K562 (cell line): ENCODE results near the gene TAOK2. TPM values are rescaled to one million over a fixed set of nuclear protein-coding genes. Genes with fewer than 3 reads are reported as not detected.
A peak's percentile ranks its signal among the peaks of the same experiment; 100 is the strongest.

Source experiments
- ATAC-seq: fragments of 200-7000 bp; cut with Tn5 transposase; 3 replicates; pipeline ENCODE4 v1.9.1; 2020; ENCODE audit warnings: moderate library complexity
- BruUV-seq: library from RNA; stranded (reverse); fragments of 400-500 nt; replicated peaks from 2 replicates; lab custom pipeline; 2021; lab: Mats Ljungman, UMichigan
- CTCF ChIA-PET: fragments of 300-600 bp; formaldehyde crosslinking; extraction: SDS; loops from one replicate; lab custom pipeline; 2021; ENCODE audit warnings: low intra/inter-chr PET ratio; lab: Yijun Ruan, JAX
- POLR2A ChIA-PET: fragments of 300-600, 350-650 bp; sonication (Branson Sonifier 250); formaldehyde crosslinking; extraction: SDS; loops from one replicate; lab custom pipeline; 2021; ENCODE audit warnings: antibody characterized with exemption, inconsistent platforms; lab: Yijun Ruan, JAX
- DNase-seq, 4 experiments: peaks; one replicate each; pipeline versions ENCODE4 v3.0.0 to v3.0.0-alpha.2; 2011 to 2018; ENCODE audit warnings: low spot score in 3 of 4, mixed read lengths in 3 of 4; ENCODE audit errors: extremely low read depth in 1 of 4
- FAIRE-seq: peaks from 2 replicates; lab custom pipeline; 2011; peaks lifted over from hg19 to GRCh38; lab: Jason Lieb, UNC
- H2AFZ ChIP-seq: 2 replicates; pipeline ENCODE4 v1.6.0; 2011; ENCODE audit warnings: low read depth, low read length, control low read depth, inconsistent platforms
- H3K27ac ChIP-seq: fragments of 200-600 bp; 3 replicates; pipeline ENCODE4 v1.8.0; 2011; ENCODE audit warnings: low read depth, mild to moderate bottlenecking, control low read depth, inconsistent platforms, low read length, moderate library complexity, mixed read lengths; ENCODE audit errors: extremely low read depth
- H3K27me3 ChIP-seq, 2 experiments: fragments of 300-600 bp in 1 of 2; 2 replicates in 1 of 2; 3 replicates in 1 of 2; pipeline versions ENCODE4 v1.6.0 to v1.8.0; 2011; ENCODE audit warnings: inconsistent platforms in 2 of 2, low read length in 2 of 2, mild to moderate bottlenecking in 1 of 2, mixed read lengths in 1 of 2, moderate library complexity in 1 of 2; ENCODE audit not compliant: control insufficient read depth in 2 of 2, insufficient read depth in 2 of 2
- H3K36me3 ChIP-seq: fragments of 300-600 bp; 3 replicates; pipeline ENCODE4 v1.8.0; 2011; ENCODE audit warnings: mild to moderate bottlenecking, low read length, inconsistent platforms; ENCODE audit not compliant: control insufficient read depth, insufficient read depth
- H3K4me1 ChIP-seq, 2 experiments: fragments of 200-600 bp in 1 of 2; replicated peaks in 1 of 2; 2 replicates in 1 of 2; 3 replicates in 1 of 2; pipeline versions ENCODE4 v1.5.1 to v1.8.0; 2011; ENCODE audit warnings: inconsistent platforms in 2 of 2, low read length in 2 of 2, mild to moderate bottlenecking in 1 of 2, mixed read lengths in 1 of 2, moderate library complexity in 1 of 2; ENCODE audit not compliant: control insufficient read depth in 2 of 2, insufficient read depth in 2 of 2
- H3K4me2 ChIP-seq: 2 replicates; pipeline ENCODE4 v1.6.1; 2011; ENCODE audit warnings: low read length, control low read depth, inconsistent platforms, mixed read lengths; ENCODE audit not compliant: insufficient read depth
- H3K4me3 ChIP-seq: fragments of 200-600 bp; sonication (generic), shearing (Covaris generic); 2 replicates; pipeline ENCODE4 v1.5.1; 2016; ENCODE audit warnings: control low read depth, inconsistent platforms
- H3K79me2 ChIP-seq: fragments of 200-600 bp; 3 replicates; pipeline ENCODE4 v1.8.0; 2011; ENCODE audit warnings: low read length, inconsistent platforms; ENCODE audit not compliant: control insufficient read depth, insufficient read depth
- H3K9ac ChIP-seq, 2 experiments: 2 replicates each; pipeline versions ENCODE4 v1.6.0 to v1.6.1; 2011; ENCODE audit warnings: low read depth in 2 of 2, low read length in 2 of 2, control low read depth in 1 of 2, inconsistent platforms in 1 of 2, mild to moderate bottlenecking in 1 of 2, mixed read lengths in 1 of 2; ENCODE audit not compliant: insufficient read depth in 1 of 2
- H3K9me1 ChIP-seq: one replicate; pipeline ENCODE4 v1.6.0; 2011; ENCODE audit warnings: inconsistent platforms, mild to moderate bottlenecking, low read length, moderate library complexity; ENCODE audit not compliant: control insufficient read depth, insufficient read depth
- H3K9me3 ChIP-seq: replicated peaks from 2 replicates; pipeline ENCODE4 v1.5.1; 2011; ENCODE audit warnings: low read depth, low read length, inconsistent platforms; ENCODE audit not compliant: control insufficient read depth, insufficient read depth
- H4K20me1 ChIP-seq: replicated peaks from 2 replicates; pipeline ENCODE4 v1.6.1; 2011; ENCODE audit warnings: low read length, inconsistent platforms, mixed read lengths; ENCODE audit not compliant: control insufficient read depth, insufficient read depth
- CREBBP ChIP-seq: IDR thresholded peaks from one replicate; pipeline ENCODE4 v1.6.1; 2012; ENCODE audit warnings: low read depth, mild to moderate bottlenecking, control low read depth, inconsistent platforms, low read length
- ERF ChIP-seq: fragments of 450-650 bp; formaldehyde crosslinking; IDR thresholded peaks from 2 replicates; pipeline ENCODE4 v1.4.0; 2020; ENCODE audit warnings: mild to moderate bottlenecking, mixed read lengths
- POLR2G ChIP-seq: fragments of 200-400 bp; formaldehyde crosslinking; IDR thresholded peaks from 2 replicates; pipeline ENCODE4 v1.6.1; 2017; ENCODE audit warnings: low read depth, mild to moderate bottlenecking, antibody characterized with exemption, low read length, moderate library complexity
- RBFOX2 ChIP-seq: fragments of 200-400 bp; formaldehyde crosslinking; IDR thresholded peaks from 2 replicates; pipeline ENCODE4 v1.6.1; 2017; ENCODE audit warnings: low read depth, mild to moderate bottlenecking, low read length, moderate library complexity
- RBM14 ChIP-seq: fragments of 200-400 bp; formaldehyde crosslinking; IDR thresholded peaks from 2 replicates; pipeline ENCODE4 v1.6.1; 2018; ENCODE audit warnings: low read depth, mild to moderate bottlenecking, low read length, moderate library complexity, borderline replicate concordance; ENCODE audit not compliant: insufficient read depth
- WGBS: fragments of 100-300 bp; shearing (Covaris generic); methylation state at CpG from one replicate; pipeline ENCODE4 v1.1.6; 2016; ENCODE audit warnings: low coverage, mixed read lengths; ENCODE audit not compliant: insufficient coverage; ENCODE audit errors: missing lambda C conversion rate; 5-methylcytosine and 5-hydroxymethylcytosine counted together
- in situ Hi-C: fragments of 300-500 bp; cut with MboI; formaldehyde crosslinking; loops from 4 replicates; pipeline ENCODE4 v1.15.0; 2018; ENCODE audit warnings: inconsistent platforms, mixed read lengths
- intact Hi-C: fragments of 100-400 bp; cut with micrococcal nuclease; formaldehyde crosslinking; loops from 2 replicates; pipeline ENCODE4 v1.14.2; 2022
- polyA plus RNA-seq, 8 experiments: library from polyadenylated mRNA; depleted of rRNA in 4 of 8; stranded (reverse) in 5 of 8; unstranded in 3 of 8; fragments of >200 nt; fragmentation: Nextera tagmentation in 2 of 8; fragmentation: Illumina TruSeq in 1 of 8; extraction: Ambion mirVana in 2 of 8; extraction: Trizol in 1 of 8; gene quantifications; 2 replicates each; pipeline versions ENCODE4 v1.2.1 to v1.2.3, GENCODE V29; 2011 to 2014; ENCODE audit warnings: inconsistent platforms in 1 of 8, missing spikeins in 1 of 8
- total RNA-seq, 7 experiments: library from RNA; depleted of rRNA in 6 of 7; stranded (reverse); fragments of >200 nt in 6 of 7; fragmentation: Illumina TruSeq in 2 of 7; extraction: Trizol in 2 of 7; gene quantifications; 2 replicates each; pipeline versions ENCODE4 v1.2.1 to v1.2.3, GENCODE V29; 2011 to 2021; ENCODE audit warnings: low replicate concordance in 1 of 7

Gene TAOK2
- total and polyA plus RNA-seq, 9 of the 15 experiments (the other 6 are each of a cell fraction or from before 2014, with no cell fraction given) = 0.10 to 41.8 (median 13.7) TPM

DNA sequence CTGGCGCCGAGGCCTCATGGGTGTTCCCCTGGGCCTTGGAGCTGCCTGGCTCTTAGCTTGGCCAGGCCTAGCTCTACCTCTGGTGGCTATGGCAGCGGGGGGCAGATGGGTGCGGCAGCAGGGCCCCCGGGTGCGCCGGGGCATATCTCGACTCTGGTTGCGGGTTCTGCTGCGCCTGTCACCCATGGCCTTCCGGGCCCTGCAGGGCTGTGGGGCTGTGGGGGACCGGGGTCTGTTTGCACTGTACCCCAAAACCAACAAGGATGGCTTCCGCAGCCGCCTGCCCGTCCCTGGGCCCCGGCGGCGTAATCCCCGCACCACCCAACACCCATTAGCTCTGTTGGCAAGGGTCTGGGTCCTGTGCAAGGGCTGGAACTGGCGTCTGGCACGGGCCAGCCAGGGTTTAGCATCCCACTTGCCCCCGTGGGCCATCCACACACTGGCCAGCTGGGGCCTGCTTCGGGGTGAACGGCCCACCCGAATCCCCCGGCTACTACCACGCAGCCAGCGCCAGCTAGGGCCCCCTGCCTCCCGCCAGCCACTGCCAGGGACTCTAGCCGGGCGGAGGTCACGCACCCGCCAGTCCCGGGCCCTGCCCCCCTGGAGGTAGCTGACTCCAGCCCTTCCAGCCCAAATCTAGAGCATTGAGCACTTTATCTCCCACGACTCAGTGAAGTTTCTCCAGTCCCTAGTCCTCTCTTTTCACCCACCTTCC is 13.9 kb downstream of the TAOK2 start:
- BruUV-seq = no TSS peak
- H3K9me1 ChIP-seq = no peaks in the 10 kb centered on the region
- in situ Hi-C loops (no loop called here), intact Hi-C loops (no loop called here)
- H3K9ac ChIP-seq = peak overlapping the region in 1 of 2 experiments; percentile 31; a peak in 1 of 4 replicates
- ChIA-PET POLR2A (interaction anchor here (0.5 to 2.1 kb wide), 2 partner anchors 13 to 28 kb away, joined by 4 to 14 read pairs; partner anchors contain the start of gene TAOK2), CTCF (no interaction called here)
- ATAC-seq = no peak
- FAIRE-seq = no peak
- H3K4me3 ChIP-seq = no peak overlapping the region
- no peaks in the 10 kb centered on the region for H3K9me3 ChIP-seq
- H3K36me3 ChIP-seq = peaks cover 99% of the 10 kb centered on the region; the same call in 2 of the 3 replicates
- DNase-seq = no peak
- no peaks in the 10 kb centered on the region for H4K20me1 ChIP-seq
- H3K4me1 ChIP-seq = peaks cover 3 to 23% of the 10 kb centered on the region in 2 experiments; a peak in 3 of 5 replicates
- H3K4me2 ChIP-seq = no peak overlapping the region
- peak; percentile 46; the same call in 1 of the 2 replicates for TF ChIP-seq POLR2G
- TF ChIP-seq ERF (CRISPR knock-in tag) = no peak
- TF ChIP-seq RBM14 = no peak
- no peak for TF ChIP-seq CREBBP
- peak; percentile 43; the same call in 1 of the 2 replicates for TF ChIP-seq RBFOX2
- no peak overlapping the region for H2AFZ ChIP-seq
- WGBS = 91% methylated on average over 22 of the region's 35 CpGs
- no peaks in the 10 kb centered on the region for H3K79me2 ChIP-seq
- no peak overlapping the region for H3K27ac ChIP-seq
- H3K27me3 ChIP-seq = no peaks in the 10 kb centered on the region
